EH (cell line): Measurements from ENCODE around the gene ABCC9.
"Not testable (repeated sequence)": the region's sequence is repeated elsewhere in the genome, so short reads cannot be mapped to it uniquely, and the experiment has no call there.

Experiments used
- DNase-seq: peaks from one replicate; pipeline ENCODE4 v3.0.0-alpha.2; 2015; ENCODE audit warnings: low read depth

The ABCC9 gene

GRCh38 chr12:21814814-21815213, 126.4 kb downstream of the ABCC9 start:
- no peak for DNase-seq

GRCh38 chr12:21814327-21814726, 126.9 kb downstream of the ABCC9 start:
- no peak for DNase-seq

GRCh38 chr12:21813751-21814150, 127.5 kb downstream of the ABCC9 start:
- no peak for DNase-seq

- no peak for DNase-seq
Observed at GRCh38 chr12:21813125-21813524, 128.1 kb downstream of the ABCC9 start.

- not testable (repeated sequence) for DNase-seq
Observed at GRCh38 chr12:21812340-21812739, 128.9 kb downstream of the ABCC9 start.

- DNase-seq: no peak
Observed at GRCh38 chr12:21809100-21809499, 132.1 kb downstream of the ABCC9 start.

- DNase-seq: no peak
Observed at GRCh38 chr12:21806255-21806654, 135.0 kb downstream of the ABCC9 start.

GRCh38 chr12:21801522-21802288, 139.5 kb downstream of the ABCC9 start:
- DNase-seq: no peak

- DNase-seq: no peak
Observed at GRCh38 chr12:21800011-21800410, 141.2 kb downstream of the ABCC9 start.

GRCh38 chr12:21797539-21797938, 143.7 kb downstream of the ABCC9 start:
- DNase-seq: peak; percentile 6

GRCh38 chr12:21795648-21796328, 145.4 kb downstream of the ABCC9 start:
- no peak for DNase-seq

GRCh38 chr12:21794807-21795595, 146.2 kb downstream of the ABCC9 start:
- DNase-seq: not testable (repeated sequence)

- not testable (repeated sequence) for DNase-seq
Observed at GRCh38 chr12:21789687-21790086, 151.5 kb downstream of the ABCC9 start.

GRCh38 chr12:21788089-21788983, 152.9 kb downstream of the ABCC9 start:
- DNase-seq: no peak

GRCh38 chr12:21786041-21786531, 155.1 kb downstream of the ABCC9 start:
- no peak for DNase-seq

GRCh38 chr12:21782723-21783122, 158.5 kb downstream of the ABCC9 start:
- not testable (repeated sequence) for DNase-seq

- DNase-seq: no peak
Observed at GRCh38 chr12:21780786-21781185, 160.4 kb downstream of the ABCC9 start.

- no peak for DNase-seq
Observed at GRCh38 chr12:21776175-21776574, 165.1 kb downstream of the ABCC9 start.

GRCh38 chr12:21775133-21775820, 165.9 kb downstream of the ABCC9 start:
- no peak for DNase-seq

- peak; percentile 67 for DNase-seq
Observed at GRCh38 chr12:21774358-21775132, 166.7 kb downstream of the ABCC9 start, which contains the start of gene KCNJ8. KCNJ8 (minus strand) TSS chr12:21774706; CDS start chr12:21773616, 1,090 bp downstream.
